GM12878 (cell line): ENCODE results near the gene ERC2. TPM values are rescaled to one million over a fixed set of nuclear protein-coding genes. Genes with fewer than 3 reads are reported as not detected.

Source experiments
- ATAC-seq: fragments of 200-7000 bp; cut with Tn5 transposase; 3 replicates; pipeline ENCODE4 v1.9.1; 2020; ENCODE audit warnings: mild to moderate bottlenecking, moderate library complexity
- BruUV-seq: library from RNA; stranded (reverse); fragments of 400-500 nt; replicated peaks from 2 replicates; lab custom pipeline; 2021; lab: Mats Ljungman, UMichigan
- CTCF ChIA-PET: fragments of 300-600 bp; sonication (Branson Sonifier 250); formaldehyde crosslinking; extraction: SDS; loops from one replicate; lab custom pipeline; 2021; ENCODE audit warnings: inconsistent platforms; lab: Yijun Ruan, JAX
- POLR2A ChIA-PET: fragments of 350-600 bp; formaldehyde crosslinking; extraction: SDS; loops from one replicate; lab custom pipeline; 2021; ENCODE audit warnings: inconsistent platforms; lab: Charles Lee
- RAD21 ChIA-PET: fragments of 300-600 bp; sonication (Branson Sonifier 250); formaldehyde crosslinking; loops from one replicate; lab custom pipeline; 2023; ENCODE audit warnings: antibody characterized with exemption; ENCODE audit not compliant: unreplicated experiment; lab: Charles Lee
- SMC1A ChIA-PET: fragments of 300-600 bp; sonication (Branson Sonifier 250); formaldehyde crosslinking; loops from one replicate; lab custom pipeline; 2023; ENCODE audit not compliant: unreplicated experiment, uncharacterized antibody; lab: Charles Lee
- DNase-seq: peaks from one replicate; pipeline ENCODE4 v3.0.0-alpha.2; 2011; ENCODE audit warnings: low read depth, low spot score
- FAIRE-seq: peaks from 3 replicates; lab custom pipeline; 2011; peaks lifted over from hg19 to GRCh38; lab: Jason Lieb, UNC
- H2AFZ ChIP-seq: 2 replicates; pipeline ENCODE4 v1.6.0; 2011; ENCODE audit warnings: low read depth, low read length, control low read depth; ENCODE audit not compliant: control insufficient read depth
- H3K27ac ChIP-seq: 2 replicates; pipeline ENCODE4 v1.5.1; 2011; ENCODE audit warnings: control low read depth; ENCODE audit not compliant: control insufficient read depth, insufficient read depth
- H3K27me3 ChIP-seq, 2 experiments: replicated peaks in 1 of 2; 2 replicates each; pipeline versions ENCODE4 v1.6.0 to v1.6.1; 2011; ENCODE audit warnings: low read length in 1 of 2; ENCODE audit not compliant: control insufficient read depth in 2 of 2, insufficient read depth in 2 of 2
- H3K36me3 ChIP-seq, 2 experiments: 2 replicates each; pipeline ENCODE4 v1.5.1; 2011; ENCODE audit warnings: low read length in 1 of 2; ENCODE audit not compliant: control insufficient read depth in 2 of 2, insufficient read depth in 2 of 2
- H3K4me1 ChIP-seq: 2 replicates; pipeline ENCODE4 v1.6.1; 2011; ENCODE audit warnings: mild to moderate bottlenecking, low read length, moderate library complexity, mixed read lengths; ENCODE audit not compliant: control insufficient read depth, insufficient read depth
- H3K4me2 ChIP-seq: 2 replicates; pipeline ENCODE4 v1.6.0; 2011; ENCODE audit warnings: control low read depth; ENCODE audit not compliant: control insufficient read depth, insufficient read depth
- H3K4me3 ChIP-seq: fragments of 200-600 bp; sonication (generic); 2 replicates; pipeline ENCODE4 v1.5.1; 2016
- H3K79me2 ChIP-seq: 2 replicates; pipeline ENCODE4 v1.6.0; 2011; ENCODE audit warnings: low read length; ENCODE audit not compliant: control insufficient read depth, insufficient read depth
- H3K9ac ChIP-seq: 2 replicates; pipeline ENCODE4 v1.8.0; 2011; ENCODE audit warnings: low read length, control low read depth, mixed read lengths; ENCODE audit not compliant: control insufficient read depth, insufficient read depth
- H3K9me3 ChIP-seq: replicated peaks from 3 replicates; pipeline ENCODE4 v1.5.1; 2011; ENCODE audit warnings: mild to moderate bottlenecking, low read length; ENCODE audit not compliant: control insufficient read depth, insufficient read depth
- H4K20me1 ChIP-seq: 2 replicates; pipeline ENCODE4 v1.6.0; 2011; ENCODE audit not compliant: control insufficient read depth, insufficient read depth
- BHLHE40 ChIP-seq, 2 experiments: fragments of 450-650 bp in 1 of 2; IDR thresholded peaks; 2 replicates each; pipeline ENCODE4 v1.6.1; 2011 to 2017; ENCODE audit warnings: low read depth in 2 of 2, borderline replicate concordance in 1 of 2, improper control_type of control experiment in 1 of 2, low read length in 1 of 2, mild to moderate bottlenecking in 1 of 2
- CHD2 ChIP-seq: IDR thresholded peaks from 2 replicates; pipeline ENCODE4 v1.6.1; 2011; ENCODE audit warnings: low read depth, low read length, improper control_type of control experiment, borderline replicate concordance
- CHD4 ChIP-seq: fragments of 200-600 bp; sonication (generic); IDR thresholded peaks from 2 replicates; pipeline ENCODE4 v1.6.1; 2016; ENCODE audit warnings: mild to moderate bottlenecking
- FOXK2 ChIP-seq: fragments of 450-650 bp; IDR thresholded peaks from 2 replicates; pipeline ENCODE4 v1.6.1; 2017; ENCODE audit warnings: mild to moderate bottlenecking, moderate library complexity
- GATAD2B ChIP-seq: fragments of 450-650 bp; conservative IDR thresholded peaks from 2 replicates; pipeline ENCODE4 v1.6.1; 2017; ENCODE audit warnings: low read depth, mild to moderate bottlenecking, moderate library complexity
- MYC ChIP-seq: IDR thresholded peaks from 2 replicates; pipeline ENCODE4 v1.6.1; 2011; ENCODE audit warnings: mild to moderate bottlenecking, low read length, moderate library complexity, inconsistent platforms; ENCODE audit not compliant: insufficient read depth, insufficient replicate concordance, insufficient read length, severe bottlenecking
- RAD21 ChIP-seq: IDR thresholded peaks from 2 replicates; pipeline ENCODE4 v1.6.1; 2011; ENCODE audit warnings: mild to moderate bottlenecking, low read depth, low read length, moderate library complexity; ENCODE audit not compliant: insufficient read depth
- SUZ12 ChIP-seq: fragments of 200-600 bp; sonication (generic); IDR thresholded peaks from one replicate; pipeline ENCODE4 v1.6.1; 2018; ENCODE audit warnings: antibody characterized with exemption, mild to moderate bottlenecking; ENCODE audit not compliant: unreplicated experiment
- WGBS: methylation state at CpG from one replicate; pipeline ENCODE4 v1.1.6; 2016; ENCODE audit warnings: low lambda C conversion rate; ENCODE audit not compliant: insufficient replicate concordance, insufficient coverage; ENCODE audit errors: missing lambda C conversion rate; 5-methylcytosine and 5-hydroxymethylcytosine counted together
- in situ Hi-C: fragments of 300-500 bp; cut with MboI; formaldehyde crosslinking; loops from 9 replicates; pipeline ENCODE4 v1.14.3; 2018; ENCODE audit warnings: mixed read lengths
- intact Hi-C: fragments of 100-400 bp; cut with micrococcal nuclease; formaldehyde crosslinking; loops from one replicate; pipeline ENCODE4 v1.14.2; 2022; ENCODE audit not compliant: unreplicated experiment
- polyA plus RNA-seq, 11 experiments: library from polyadenylated mRNA; depleted of rRNA in 4 of 11; unstranded in 6 of 11; stranded (reverse) in 5 of 11; fragments of >200 nt; fragmentation: Nextera tagmentation in 4 of 11; fragmentation: Illumina TruSeq in 1 of 11; extraction: Ambion mirVana in 4 of 11; extraction: Trizol in 1 of 11; gene quantifications; 1 replicate in 1 of 11; 2 replicates in 10 of 11; pipeline versions ENCODE4 v1.2.1 to v1.2.3, GENCODE V29; 2011 to 2016; ENCODE audit warnings: inconsistent platforms in 2 of 11, missing spikeins in 2 of 11, low read depth in 1 of 11
- total RNA-seq, 4 experiments: library from RNA; depleted of rRNA in 3 of 4; stranded (reverse); fragments of >200 nt in 3 of 4; fragmentation: Illumina TruSeq in 1 of 4; extraction: Trizol in 1 of 4; gene quantifications; 2 replicates each; pipeline versions ENCODE4 v1.2.1 to v1.2.3, GENCODE V29; 2013 to 2021
- TF ChIP-seq, protein P1 (sequence below): fragments of 450-650 bp; formaldehyde crosslinking; IDR thresholded peaks from 2 replicates; pipeline ENCODE4 v1.4.0; 2020; ENCODE audit warnings: mild to moderate bottlenecking, moderate library complexity
- TF ChIP-seq, protein P2 (sequence below): fragments of 450-650 bp; IDR thresholded peaks from 2 replicates; pipeline ENCODE4 v1.6.1; 2017; ENCODE audit warnings: mild to moderate bottlenecking, moderate library complexity

The ERC2 gene
- total and polyA plus RNA-seq, 10 of the 15 experiments (the other 5 are each of a cell fraction or from before 2014, with no cell fraction given), result 0.06 to 1.4 (median 0.12) TPM; not detected in 3

DNA sequence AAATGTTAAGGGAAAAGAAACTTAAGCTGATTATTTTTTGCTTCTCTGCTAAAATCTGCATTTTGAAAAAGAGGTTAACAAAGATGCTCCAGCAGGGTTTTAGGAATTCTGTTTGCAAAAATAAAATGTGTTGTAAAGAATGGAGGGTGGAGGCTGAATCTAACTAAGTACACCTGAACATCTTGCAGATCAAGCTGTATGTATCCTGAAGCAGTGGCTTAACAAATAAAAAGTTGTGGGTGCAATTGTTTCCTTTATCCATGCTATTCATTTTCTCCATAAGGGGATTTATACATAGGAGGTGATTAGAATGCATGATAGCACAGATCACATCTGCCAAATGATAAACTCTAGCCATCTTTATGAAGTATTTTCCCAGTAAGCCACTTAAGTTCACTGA, 466.3 kb downstream of the ERC2 start:
- Histone ChIP-seq H3K4me3 (no peak overlapping the region), H3K9me3 (no peaks in the 10 kb centered on the region), H3K4me1 (no peaks in the 10 kb centered on the region), H4K20me1 (no peaks in the 10 kb centered on the region), H3K36me3 (no peaks in the 10 kb centered on the region), H3K79me2 (no peaks in the 10 kb centered on the region), H3K27ac (no peak overlapping the region), H3K9ac (no peak overlapping the region), H3K4me2 (no peak overlapping the region), H2AFZ (no peak overlapping the region), H3K27me3 (no peaks in the 10 kb centered on the region; a peak in 1 of 4 replicates)
- in situ Hi-C loops (no loop called here), intact Hi-C loops (no loop called here)
- no peak for ATAC-seq
- ChIA-PET SMC1A (interaction anchor here (1.4 kb wide), 1 partner anchor 21 kb away, joined by 3 read pairs; no protein-coding TSS in a partner anchor), POLR2A (no interaction called here), RAD21 (no interaction called here), CTCF (no interaction called here)
- no peak for FAIRE-seq
- no peak for DNase-seq
- BruUV-seq, result no TSS peak
- no peak for TF ChIP-seq RAD21
- no peak for TF ChIP-seq FOXK2
- TF ChIP-seq MYC, result no peak
- TF ChIP-seq SUZ12, result no peak
- TF ChIP-seq GATAD2B, result no peak
- no peak for TF ChIP-seq CHD2

DNA sequence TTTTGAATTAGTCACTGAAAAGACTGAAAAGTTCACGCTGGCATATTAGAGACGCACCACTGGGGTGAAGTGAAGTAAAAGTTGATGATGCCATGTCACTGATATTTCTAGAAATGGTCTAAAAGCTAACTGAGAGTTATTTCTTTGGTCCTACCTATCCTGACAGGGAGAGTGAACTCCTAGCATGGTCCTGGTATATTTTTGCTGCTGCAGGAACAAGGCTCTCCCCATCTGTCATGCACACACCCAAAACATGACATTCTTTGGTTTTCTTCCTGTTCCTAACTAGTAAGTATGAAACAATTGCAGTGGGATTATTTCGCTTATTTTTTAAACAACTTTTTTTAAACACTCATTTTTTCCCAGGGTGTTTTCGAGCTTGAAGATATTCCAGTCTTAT, 466.7 kb downstream of the ERC2 start:
- no peak overlapping the region for H3K9ac ChIP-seq
- no peak overlapping the region for H3K4me2 ChIP-seq
- ChIA-PET RAD21 (no interaction called here), CTCF (no interaction called here), POLR2A (no interaction called here), SMC1A (interaction anchor here (1.4 kb wide), 1 partner anchor 21 kb away, joined by 3 read pairs; no protein-coding TSS in a partner anchor)
- H3K27me3 ChIP-seq, result no peaks in the 10 kb centered on the region; a peak in 1 of 4 replicates
- no peaks in the 10 kb centered on the region for H3K36me3 ChIP-seq
- in situ Hi-C loops (no loop called here), intact Hi-C loops (no loop called here)
- DNase-seq (no peak), FAIRE-seq (no peak), ATAC-seq (no peak)
- no peaks in the 10 kb centered on the region for H3K79me2 ChIP-seq
- no peaks in the 10 kb centered on the region for H3K4me1 ChIP-seq
- H4K20me1 ChIP-seq, result no peaks in the 10 kb centered on the region
- H3K4me3 ChIP-seq, result no peak overlapping the region
- no peak overlapping the region for H3K27ac ChIP-seq
- H3K9me3 ChIP-seq, result no peaks in the 10 kb centered on the region
- WGBS, result 29% methylated on average over 4 of the region's 4 CpGs
- BruUV-seq, result no TSS peak
- no peak overlapping the region for H2AFZ ChIP-seq
- TF ChIP-seq, protein P1, sequence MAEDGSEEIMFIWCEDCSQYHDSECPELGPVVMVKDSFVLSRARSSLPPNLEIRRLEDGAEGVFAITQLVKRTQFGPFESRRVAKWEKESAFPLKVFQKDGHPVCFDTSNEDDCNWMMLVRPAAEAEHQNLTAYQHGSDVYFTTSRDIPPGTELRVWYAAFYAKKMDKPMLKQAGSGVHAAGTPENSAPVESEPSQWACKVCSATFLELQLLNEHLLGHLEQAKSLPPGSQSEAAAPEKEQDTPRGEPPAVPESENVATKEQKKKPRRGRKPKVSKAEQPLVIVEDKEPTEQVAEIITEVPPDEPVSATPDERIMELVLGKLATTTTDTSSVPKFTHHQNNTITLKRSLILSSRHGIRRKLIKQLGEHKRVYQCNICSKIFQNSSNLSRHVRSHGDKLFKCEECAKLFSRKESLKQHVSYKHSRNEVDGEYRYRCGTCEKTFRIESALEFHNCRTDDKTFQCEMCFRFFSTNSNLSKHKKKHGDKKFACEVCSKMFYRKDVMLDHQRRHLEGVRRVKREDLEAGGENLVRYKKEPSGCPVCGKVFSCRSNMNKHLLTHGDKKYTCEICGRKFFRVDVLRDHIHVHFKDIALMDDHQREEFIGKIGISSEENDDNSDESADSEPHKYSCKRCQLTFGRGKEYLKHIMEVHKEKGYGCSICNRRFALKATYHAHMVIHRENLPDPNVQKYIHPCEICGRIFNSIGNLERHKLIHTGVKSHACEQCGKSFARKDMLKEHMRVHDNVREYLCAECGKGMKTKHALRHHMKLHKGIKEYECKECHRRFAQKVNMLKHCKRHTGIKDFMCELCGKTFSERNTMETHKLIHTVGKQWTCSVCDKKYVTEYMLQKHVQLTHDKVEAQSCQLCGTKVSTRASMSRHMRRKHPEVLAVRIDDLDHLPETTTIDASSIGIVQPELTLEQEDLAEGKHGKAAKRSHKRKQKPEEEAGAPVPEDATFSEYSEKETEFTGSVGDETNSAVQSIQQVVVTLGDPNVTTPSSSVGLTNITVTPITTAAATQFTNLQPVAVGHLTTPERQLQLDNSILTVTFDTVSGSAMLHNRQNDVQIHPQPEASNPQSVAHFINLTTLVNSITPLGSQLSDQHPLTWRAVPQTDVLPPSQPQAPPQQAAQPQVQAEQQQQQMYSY (CRISPR knock-in tag), result no peak
- TF ChIP-seq, protein P2, sequence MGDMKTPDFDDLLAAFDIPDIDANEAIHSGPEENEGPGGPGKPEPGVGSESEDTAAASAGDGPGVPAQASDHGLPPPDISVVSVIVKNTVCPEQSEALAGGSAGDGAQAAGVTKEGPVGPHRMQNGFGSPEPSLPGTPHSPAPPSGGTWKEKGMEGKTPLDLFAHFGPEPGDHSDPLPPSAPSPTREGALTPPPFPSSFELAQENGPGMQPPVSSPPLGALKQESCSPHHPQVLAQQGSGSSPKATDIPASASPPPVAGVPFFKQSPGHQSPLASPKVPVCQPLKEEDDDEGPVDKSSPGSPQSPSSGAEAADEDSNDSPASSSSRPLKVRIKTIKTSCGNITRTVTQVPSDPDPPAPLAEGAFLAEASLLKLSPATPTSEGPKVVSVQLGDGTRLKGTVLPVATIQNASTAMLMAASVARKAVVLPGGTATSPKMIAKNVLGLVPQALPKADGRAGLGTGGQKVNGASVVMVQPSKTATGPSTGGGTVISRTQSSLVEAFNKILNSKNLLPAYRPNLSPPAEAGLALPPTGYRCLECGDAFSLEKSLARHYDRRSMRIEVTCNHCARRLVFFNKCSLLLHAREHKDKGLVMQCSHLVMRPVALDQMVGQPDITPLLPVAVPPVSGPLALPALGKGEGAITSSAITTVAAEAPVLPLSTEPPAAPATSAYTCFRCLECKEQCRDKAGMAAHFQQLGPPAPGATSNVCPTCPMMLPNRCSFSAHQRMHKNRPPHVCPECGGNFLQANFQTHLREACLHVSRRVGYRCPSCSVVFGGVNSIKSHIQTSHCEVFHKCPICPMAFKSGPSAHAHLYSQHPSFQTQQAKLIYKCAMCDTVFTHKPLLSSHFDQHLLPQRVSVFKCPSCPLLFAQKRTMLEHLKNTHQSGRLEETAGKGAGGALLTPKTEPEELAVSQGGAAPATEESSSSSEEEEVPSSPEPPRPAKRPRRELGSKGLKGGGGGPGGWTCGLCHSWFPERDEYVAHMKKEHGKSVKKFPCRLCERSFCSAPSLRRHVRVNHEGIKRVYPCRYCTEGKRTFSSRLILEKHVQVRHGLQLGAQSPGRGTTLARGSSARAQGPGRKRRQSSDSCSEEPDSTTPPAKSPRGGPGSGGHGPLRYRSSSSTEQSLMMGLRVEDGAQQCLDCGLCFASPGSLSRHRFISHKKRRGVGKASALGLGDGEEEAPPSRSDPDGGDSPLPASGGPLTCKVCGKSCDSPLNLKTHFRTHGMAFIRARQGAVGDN, result no peak
- TF ChIP-seq BHLHE40 (IDR thresholded peaks at IDR 0.05; ENCODE audit: borderline replicate concordance in 1 of 2, low read depth in 2 of 2, low read length in 1 of 2), result no peak
- TF ChIP-seq CHD4, result no peak
